Activated CD4-positive, alpha-beta memory T cell treated with anti-CD3 and anti-CD28 coated beads, Interleukin-2, amount 10 ng/mL, durations not matched to agents 7 days and 5 days (primary cell): ENCODE results near the gene UBE3A. TPM values are rescaled to one million over a fixed set of nuclear protein-coding genes. Genes with fewer than 3 reads are reported as not detected.
"Not testable (repeated sequence)": the region's sequence is repeated elsewhere in the genome, so short reads cannot be mapped to it uniquely, and the experiment has no call there.

Source experiments
- CTCF ChIA-PET: fragments of 350-600 bp; sonication (Branson Sonifier 250); formaldehyde crosslinking; loops from one replicate; lab custom pipeline; 2021; ENCODE audit warnings: antibody characterized with exemption, inconsistent platforms; lab: Charles Lee
- POLR2A ChIA-PET: fragments of 350-600 bp; sonication (Branson Sonifier 250); formaldehyde crosslinking; loops from one replicate; lab custom pipeline; 2021; ENCODE audit warnings: antibody characterized with exemption; lab: Charles Lee
- DNase-seq: peaks from one replicate; pipeline ENCODE4 v3.0.0-alpha.2; 2020
- H3K27ac Mint-ChIP-seq: one replicate; pipeline ENCODE4 v1.8.0; 2021; ENCODE audit warnings: mild to moderate bottlenecking, mixed read lengths
- H3K27me3 Mint-ChIP-seq: one replicate; pipeline ENCODE4 v1.8.0; 2021; ENCODE audit warnings: mixed read lengths
- H3K36me3 Mint-ChIP-seq: one replicate; pipeline ENCODE4 v1.8.0; 2021; ENCODE audit warnings: low read depth, mixed read lengths
- H3K4me1 Mint-ChIP-seq: one replicate; pipeline ENCODE4 v1.8.0; 2021; ENCODE audit warnings: mixed read lengths
- H3K4me3 Mint-ChIP-seq: one replicate; pipeline ENCODE4 v1.8.0; 2021; ENCODE audit warnings: mild to moderate bottlenecking, mixed read lengths
- H3K9me3 Mint-ChIP-seq: one replicate; pipeline ENCODE4 v1.8.0; 2021; ENCODE audit warnings: mixed read lengths
- total RNA-seq, 2 experiments: library from RNA; stranded (reverse); gene quantifications; one replicate each; pipeline ENCODE4 v1.2.3, GENCODE V29; 2021

UBE3A gene
- total RNA-seq, 2 experiments from 2014 or later, result 74.9 to 82.2 TPM

GRCh38 chr15:25456196-25456595 is 17.4 kb upstream of the UBE3A start:
- DNase-seq, result no peak
- Mint-ChIP-seq H3K36me3 (no peaks in the 10 kb centered on the region), H3K27me3 (no peaks in the 10 kb centered on the region), H3K4me1 (no peaks in the 10 kb centered on the region), H3K9me3 (peaks cover 3% of the 10 kb centered on the region), H3K4me3 (no peak overlapping the region), H3K27ac (no peak overlapping the region)
- ChIA-PET CTCF (no interaction called here), POLR2A (no interaction called here)

- peaks cover 10% of the 10 kb centered on the region for H3K9me3 Mint-ChIP-seq
- ChIA-PET CTCF (no interaction called here), POLR2A (no interaction called here)
Measured at GRCh38 chr15:25455226-25455625, 16.4 kb upstream of the UBE3A start.

GRCh38 chr15:25454771-25455170 is 15.9 kb upstream of the UBE3A start:
- H3K4me3 Mint-ChIP-seq, result no peak overlapping the region
- no peaks in the 10 kb centered on the region for H3K4me1 Mint-ChIP-seq
- no peaks in the 10 kb centered on the region for H3K36me3 Mint-ChIP-seq
- no peak for DNase-seq
- no peaks in the 10 kb centered on the region for H3K27me3 Mint-ChIP-seq
- ChIA-PET CTCF (no interaction called here), POLR2A (no interaction called here)
- peaks cover 15% of the 10 kb centered on the region for H3K9me3 Mint-ChIP-seq
- H3K27ac Mint-ChIP-seq, result no peak overlapping the region

More at GRCh38 chr15:25455226-25455625, 16.4 kb upstream of the UBE3A start:
- Mint-ChIP-seq H3K4me3 (no peak overlapping the region), H3K27ac (no peak overlapping the region), H3K36me3 (no peaks in the 10 kb centered on the region), H3K27me3 (no peaks in the 10 kb centered on the region), H3K4me1 (no peaks in the 10 kb centered on the region)
- no peak for DNase-seq

- DNase-seq, H3K27ac Mint-ChIP-seq, H3K36me3 Mint-ChIP-seq, H3K4me3 Mint-ChIP-seq, H3K27me3 Mint-ChIP-seq, H3K4me1 Mint-ChIP-seq: not testable (repeated sequence)
- POLR2A ChIA-PET, result interaction anchor here (1.0 kb wide), 1 partner anchor 14 kb away, joined by 3 read pairs; the partner anchor contains the start of gene UBE3A
- H3K9me3 Mint-ChIP-seq, result peaks cover 16% of the 10 kb centered on the region
- CTCF ChIA-PET, result interaction anchor here (1.1 kb wide), 1 partner anchor 8 kb away, joined by 3 read pairs; no protein-coding TSS in a partner anchor
Measured at GRCh38 chr15:25453246-25453645, 14.4 kb upstream of the UBE3A start.

GRCh38 chr15:25451501-25451900 is 12.7 kb upstream of the UBE3A start:
- peaks cover 16% of the 10 kb centered on the region for H3K9me3 Mint-ChIP-seq

GRCh38 chr15:25450163-25450562 is 11.3 kb upstream of the UBE3A start:
- no peak for DNase-seq
- POLR2A ChIA-PET, result interaction anchor here (1.3 kb wide), 1 partner anchor 11 kb away, joined by 4 read pairs; the partner anchor contains the start of gene UBE3A
- Mint-ChIP-seq H3K9me3 (peaks cover 16% of the 10 kb centered on the region), H3K4me3 (no peak overlapping the region), H3K27ac (no peak overlapping the region), H3K4me1 (no peaks in the 10 kb centered on the region), H3K36me3 (no peaks in the 10 kb centered on the region), H3K27me3 (no peaks in the 10 kb centered on the region)
- CTCF ChIA-PET, result no interaction called here

More at GRCh38 chr15:25451501-25451900, 12.7 kb upstream of the UBE3A start:
- Mint-ChIP-seq H3K4me3 (no peak overlapping the region), H3K4me1 (no peaks in the 10 kb centered on the region), H3K36me3 (no peaks in the 10 kb centered on the region), H3K27me3 (no peaks in the 10 kb centered on the region), H3K27ac (no peak overlapping the region)
- POLR2A ChIA-PET, result no interaction called here
- CTCF ChIA-PET, result no interaction called here
- no peak for DNase-seq

GRCh38 chr15:25446076-25446475 is 7.3 kb upstream of the UBE3A start:
- Mint-ChIP-seq H3K27me3 (no peaks in the 10 kb centered on the region), H3K36me3 (peaks cover 4% of the 10 kb centered on the region), H3K9me3 (peaks cover 11% of the 10 kb centered on the region), H3K4me3 (no peak overlapping the region), H3K4me1 (no peaks in the 10 kb centered on the region), H3K27ac (no peak overlapping the region)
- DNase-seq, result no peak
- ChIA-PET POLR2A (no interaction called here), CTCF (no interaction called here)

- Mint-ChIP-seq H3K4me1 (peaks cover 1% of the 10 kb centered on the region), H3K27ac (no peak overlapping the region), H3K9me3 (peaks cover 7% of the 10 kb centered on the region), H3K36me3 (peaks cover 4% of the 10 kb centered on the region), H3K27me3 (no peaks in the 10 kb centered on the region), H3K4me3 (no peak overlapping the region)
- POLR2A ChIA-PET, result no interaction called here
- CTCF ChIA-PET, result no interaction called here
- DNase-seq, result no peak
Measured at GRCh38 chr15:25445412-25445811, 6.6 kb upstream of the UBE3A start.

- no peak for DNase-seq
- no peak overlapping the region for H3K27ac Mint-ChIP-seq
- H3K27me3 Mint-ChIP-seq, result no peaks in the 10 kb centered on the region
- H3K4me1 Mint-ChIP-seq, result peaks cover 21% of the 10 kb centered on the region
- ChIA-PET POLR2A (no interaction called here), CTCF (no interaction called here)
- H3K9me3 Mint-ChIP-seq, result no peaks in the 10 kb centered on the region
- peaks cover 9% of the 10 kb centered on the region for H3K36me3 Mint-ChIP-seq
- no peak overlapping the region for H3K4me3 Mint-ChIP-seq
Measured at GRCh38 chr15:25441111-25441510, 2.3 kb upstream of the UBE3A start.

GRCh38 chr15:25439369-25439836 is 579 bp upstream of the UBE3A start:
- CTCF ChIA-PET, result no interaction called here
- DNase-seq, result no peak

GRCh38 chr15:25437777-25438600 is 835 bp downstream of the UBE3A start:
- POLR2A ChIA-PET, result interaction anchor here (1.2 kb wide), 1 partner anchor 482 kb away, joined by 3 read pairs; no protein-coding TSS in a partner anchor

More at GRCh38 chr15:25439369-25439836, 579 bp upstream of the UBE3A start:
- Mint-ChIP-seq H3K27ac (peak overlapping the region; percentile 82), H3K4me1 (peaks cover 35% of the 10 kb centered on the region), H3K27me3 (no peaks in the 10 kb centered on the region), H3K4me3 (peak overlapping the region; percentile 89), H3K36me3 (peaks cover 24% of the 10 kb centered on the region), H3K9me3 (no peaks in the 10 kb centered on the region)
- POLR2A ChIA-PET, result interaction anchor here (0.6 to 1.5 kb wide), 4 partner anchors 11 to 483 kb away, joined by 3 to 10 read pairs (median 4); no protein-coding TSS in a partner anchor

GRCh38 chr15:25436707-25437106 is 2.1 kb downstream of the UBE3A start:
- Mint-ChIP-seq H3K36me3 (peaks cover 19% of the 10 kb centered on the region), H3K4me1 (peaks cover 38% of the 10 kb centered on the region), H3K27ac (no peak overlapping the region), H3K9me3 (no peaks in the 10 kb centered on the region), H3K4me3 (no peak overlapping the region), H3K27me3 (no peaks in the 10 kb centered on the region)
- ChIA-PET CTCF (interaction anchor here (0.6 kb wide), 1 partner anchor 497 kb away, joined by 3 read pairs; no protein-coding TSS in a partner anchor), POLR2A (interaction anchor here (1.2 kb wide), 1 partner anchor 481 kb away, joined by 3 read pairs; no protein-coding TSS in a partner anchor)
- DNase-seq, result no peak

More at GRCh38 chr15:25437777-25438600, 835 bp downstream of the UBE3A start:
- Mint-ChIP-seq H3K36me3 (peaks cover 24% of the 10 kb centered on the region), H3K4me3 (peak overlapping the region; percentile 89), H3K9me3 (no peaks in the 10 kb centered on the region), H3K4me1 (peaks cover 35% of the 10 kb centered on the region), H3K27ac (peak overlapping the region; percentile 81), H3K27me3 (no peaks in the 10 kb centered on the region)
- peak; percentile 60 for DNase-seq
- CTCF ChIA-PET, result no interaction called here
